ENCODE results near the gene PMFBP1. TPM values are rescaled to one million over a fixed set of nuclear protein-coding genes. Genes with fewer than 3 reads are reported as not detected.

PMFBP1 gene
- total and polyA plus RNA-seq, 2 of the 4 experiments (the other 2 are of a cell fraction): under 0.01 TPM; not detected in 1

GRCh38 chr16:72129976-72130656 lies 41.8 kb downstream of the PMFBP1 start:
- Histone ChIP-seq H3K23ac (ENCODE audit: low read depth, low read length) (no peak overlapping the region), H3K14ac (replicated peaks; ENCODE audit: low read depth, low read length) (no peak overlapping the region), H3K79me1 (ENCODE audit: low read depth in 1 of 2, low read length in 2 of 2) (no peaks in the 10 kb centered on the region), H2BK5ac (ENCODE audit: low read depth, low read length, poor library complexity, severe bottlenecking) (no peak overlapping the region), H4K91ac (ENCODE audit: insufficient read depth, low read depth, low read length) (no peak overlapping the region), H2BK20ac (ENCODE audit: low read depth, low read length) (no peak overlapping the region), H3K4ac (ENCODE audit: low read depth, low read length) (no peak overlapping the region), H3K36me3 (ENCODE audit: control insufficient read depth, insufficient read depth, low read length) (no peaks in the 10 kb centered on the region), H3K9me3 (ENCODE audit: control insufficient read depth, insufficient read depth, low read length) (no peaks in the 10 kb centered on the region), H3K18ac (ENCODE audit: low read depth, low read length) (no peak overlapping the region), H3K27me3 (ENCODE audit: control insufficient read depth, insufficient read depth, low read length) (peaks cover 8% of the 10 kb centered on the region), H2BK120ac (ENCODE audit: low read depth, low read length) (no peak overlapping the region), H2AFZ (replicated peaks; ENCODE audit: low read length, poor library complexity) (no peak overlapping the region), H3K4me1 (ENCODE audit: control insufficient read depth, insufficient read depth, low read length) (no peaks in the 10 kb centered on the region), H3K27ac (ENCODE audit: insufficient read depth, low read length) (no peak overlapping the region), H2AK9ac (replicated peaks; ENCODE audit: low read depth, low read length, poor library complexity) (no peak overlapping the region), H2AK5ac (ENCODE audit: low read depth, low read length) (no peak overlapping the region), H3K9me1 (ENCODE audit: insufficient read depth, low read length) (no peaks in the 10 kb centered on the region), H2BK15ac (ENCODE audit: low read depth, low read length) (no peak overlapping the region), H4K8ac (ENCODE audit: low read depth in 2 of 2, low read length in 2 of 2) (no peak overlapping the region), H3K56ac (ENCODE audit: extremely low read depth, insufficient read depth, low read length) (no peak overlapping the region), H3K9ac (ENCODE audit: low read depth, low read length) (no peak overlapping the region), H4K5ac (ENCODE audit: low read depth, low read length) (no peak overlapping the region), H3K4me3 (ENCODE audit: insufficient read depth, low read depth, low read length) (no peak overlapping the region), H3K4me2 (ENCODE audit: low read depth, low read length) (no peak overlapping the region), H4K20me1 (ENCODE audit: insufficient read depth, low read length) (no peaks in the 10 kb centered on the region)
- intact Hi-C loops (cut with micrococcal nuclease): loop anchor here (5.0 to 10.0 kb wide), 5 partner anchors 107 to 1905 kb away; no protein-coding TSS in a partner anchor
- BruUV-seq (replicated peaks): no TSS peak
- ATAC-seq (ENCODE audit: low read depth) (no peak), DNase-seq (no peak)
- WGBS, 2 experiments (ENCODE audit: extremely low coverage in 2 of 2, insufficient read length in 1 of 2): 88% methylated on average over 2 of the region's 7 CpGs; no CpG with 5 or more reads in 1 of the 2 experiments
- dilution Hi-C loops (cut with HindIII; ENCODE audit: low sequenced_read_pairs, unreplicated experiment): no loop called here
- ChIA-PET POLR2A (ENCODE audit: unreplicated experiment) (no interaction called here), CTCF (interaction anchor here (0.6 kb wide), 1 partner anchor 679 kb away, joined by 3 read pairs; no protein-coding TSS in a partner anchor)
- TF ChIP-seq CEBPB (IDR thresholded peaks at IDR 0.05; ENCODE audit: low read depth, low read length) (no peak), NFE2L2 (IDR thresholded peaks at IDR 0.05; ENCODE audit: low read depth, low read length) (no peak), RCOR1 (IDR thresholded peaks at IDR 0.05; ENCODE audit: insufficient replicate concordance, low read length) (no peak)
- in situ Hi-C loops (cut with MboI; ENCODE audit: low sequenced_read_pairs): loop anchor here (10.0 kb wide), 1 partner anchor 335 kb away; no protein-coding TSS in a partner anchor

Measured in IMR-90 (cell line).